GM12801 (cell line): ENCODE data around the gene IL37.

Experiments used
- TF ChIP-seq, protein P1 (sequence below): IDR thresholded peaks from one replicate; pipeline ENCODE4 v1.5.1; 2011; ENCODE audit warnings: control low read depth; ENCODE audit not compliant: insufficient read length; ENCODE audit errors: extremely low read depth

The IL37 gene

DNA sequence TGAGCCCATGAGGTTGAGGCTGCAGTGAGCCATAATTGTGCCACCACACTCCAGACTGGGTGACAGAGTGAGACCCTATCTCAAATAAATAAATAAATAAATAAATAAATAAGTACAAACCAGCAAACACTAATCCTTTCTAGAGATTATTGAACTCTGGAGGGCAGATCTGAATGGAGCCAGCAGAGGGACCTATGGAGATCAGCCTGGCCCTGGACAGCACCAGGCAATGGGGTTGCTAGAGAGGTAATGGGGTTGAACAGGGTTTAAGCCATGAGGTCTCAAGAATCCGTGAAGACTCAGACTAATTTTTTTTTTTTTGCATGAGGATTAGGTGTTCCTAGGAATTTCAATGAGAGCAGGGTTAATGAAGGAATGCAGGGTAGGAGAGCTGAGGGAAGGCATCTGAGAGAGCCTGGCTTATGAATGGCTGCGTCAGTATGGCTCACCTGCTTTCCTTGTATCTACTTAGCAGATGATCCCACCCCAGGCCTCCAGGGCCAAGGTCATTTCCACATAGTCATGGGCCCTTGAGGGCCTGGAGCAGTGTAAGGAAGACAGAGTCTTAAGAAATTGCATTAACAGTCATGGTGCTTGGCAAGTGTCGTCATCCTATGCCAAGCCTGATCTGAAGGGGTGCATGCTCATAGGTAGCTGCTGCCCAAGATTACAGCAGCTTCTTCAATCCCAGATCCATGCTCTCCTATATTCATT lies 34.6 kb upstream of the IL37 start:
- TF ChIP-seq, protein P1, sequence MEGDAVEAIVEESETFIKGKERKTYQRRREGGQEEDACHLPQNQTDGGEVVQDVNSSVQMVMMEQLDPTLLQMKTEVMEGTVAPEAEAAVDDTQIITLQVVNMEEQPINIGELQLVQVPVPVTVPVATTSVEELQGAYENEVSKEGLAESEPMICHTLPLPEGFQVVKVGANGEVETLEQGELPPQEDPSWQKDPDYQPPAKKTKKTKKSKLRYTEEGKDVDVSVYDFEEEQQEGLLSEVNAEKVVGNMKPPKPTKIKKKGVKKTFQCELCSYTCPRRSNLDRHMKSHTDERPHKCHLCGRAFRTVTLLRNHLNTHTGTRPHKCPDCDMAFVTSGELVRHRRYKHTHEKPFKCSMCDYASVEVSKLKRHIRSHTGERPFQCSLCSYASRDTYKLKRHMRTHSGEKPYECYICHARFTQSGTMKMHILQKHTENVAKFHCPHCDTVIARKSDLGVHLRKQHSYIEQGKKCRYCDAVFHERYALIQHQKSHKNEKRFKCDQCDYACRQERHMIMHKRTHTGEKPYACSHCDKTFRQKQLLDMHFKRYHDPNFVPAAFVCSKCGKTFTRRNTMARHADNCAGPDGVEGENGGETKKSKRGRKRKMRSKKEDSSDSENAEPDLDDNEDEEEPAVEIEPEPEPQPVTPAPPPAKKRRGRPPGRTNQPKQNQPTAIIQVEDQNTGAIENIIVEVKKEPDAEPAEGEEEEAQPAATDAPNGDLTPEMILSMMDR: no peak

DNA sequence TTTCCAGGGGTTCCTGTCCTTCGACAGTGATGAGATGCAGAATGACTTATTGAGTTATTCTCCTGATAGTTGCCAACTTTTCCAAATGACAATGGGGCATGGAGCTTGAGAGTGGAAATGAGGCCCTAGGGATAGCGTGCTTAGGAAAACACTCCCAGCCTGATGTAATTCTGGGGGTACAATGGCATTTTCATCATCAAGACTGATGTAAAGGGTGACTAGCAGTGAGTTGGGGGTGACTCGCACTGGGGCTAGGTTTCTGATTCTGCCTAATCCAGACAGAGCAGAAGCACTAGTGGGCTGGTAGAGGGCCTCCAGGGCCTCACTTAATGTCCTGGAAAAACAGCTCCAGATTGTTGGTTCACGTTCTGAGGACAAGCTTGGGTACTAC lies 34.0 kb upstream of the IL37 start:
- TF ChIP-seq, protein P1: no peak

DNA sequence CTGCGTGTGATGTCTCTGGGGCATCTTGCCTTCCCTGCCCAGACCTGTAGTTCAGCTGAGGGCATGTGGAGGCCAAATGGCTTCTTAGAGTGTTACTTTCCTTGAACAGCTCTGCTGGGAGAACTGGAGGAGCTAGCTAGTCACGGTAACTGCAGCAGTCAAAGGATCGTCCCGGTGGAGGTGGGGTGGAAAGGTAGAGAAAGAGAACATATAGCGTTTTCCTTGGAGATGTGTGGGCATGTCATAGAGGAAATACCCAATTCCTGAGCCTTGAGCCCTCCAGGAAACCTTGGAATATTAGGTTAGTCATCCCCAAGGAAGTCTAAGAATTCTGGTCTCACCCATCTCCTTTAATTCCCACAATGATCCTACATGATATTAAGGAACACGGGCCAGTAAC lies 33.5 kb upstream of the IL37 start:
- TF ChIP-seq, protein P1: no peak

DNA sequence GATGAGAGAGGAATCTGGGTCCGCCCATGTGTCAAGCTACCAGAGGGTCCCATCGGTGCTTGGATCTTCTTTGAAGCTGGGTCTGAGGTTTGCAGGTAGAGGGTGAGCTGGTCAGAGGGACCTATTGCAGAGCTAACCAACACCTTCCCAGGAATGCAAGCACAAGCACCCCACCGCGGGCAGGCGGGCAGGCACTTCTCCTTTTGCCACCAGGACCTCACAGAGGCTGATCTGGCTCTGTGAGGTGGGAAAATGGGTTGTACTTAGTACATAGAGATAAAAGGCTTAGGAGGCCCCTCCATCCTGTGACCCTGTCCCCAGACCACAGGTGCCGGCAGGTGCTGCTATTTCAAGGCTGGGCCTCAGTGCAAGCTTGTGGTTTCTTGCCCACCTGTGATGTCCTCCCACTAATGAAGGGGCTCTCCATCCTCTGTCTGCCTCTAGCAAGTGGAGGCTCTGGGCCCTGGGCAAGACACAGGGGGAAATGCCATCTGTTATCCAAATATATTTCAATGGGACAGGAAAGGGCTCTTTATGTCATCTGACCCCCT lies 31.4 kb upstream of the IL37 start:
- TF ChIP-seq, protein P1: no peak

DNA sequence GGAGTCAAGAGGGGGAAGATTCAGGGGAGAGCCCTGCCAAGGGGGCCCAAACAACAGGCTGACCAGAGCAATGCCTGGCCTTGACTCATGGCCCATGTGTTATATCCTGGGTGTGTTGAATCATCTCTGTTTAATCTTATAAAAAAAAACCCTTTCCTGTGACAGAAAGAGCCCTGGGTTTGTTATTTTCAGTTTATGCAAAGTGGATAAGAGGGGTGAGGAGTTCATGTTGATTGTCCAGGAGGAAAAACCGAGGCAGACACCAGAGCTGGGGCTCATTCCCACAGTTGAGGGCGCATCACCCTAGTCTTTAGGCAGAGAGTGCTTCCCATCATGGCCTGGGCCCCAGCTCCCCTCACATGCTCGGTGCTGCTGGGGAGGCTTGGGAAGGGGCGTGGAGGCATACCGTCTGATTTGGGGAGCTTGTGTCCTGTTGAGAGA lies 30.9 kb upstream of the IL37 start:
- TF ChIP-seq, protein P1: no peak

DNA sequence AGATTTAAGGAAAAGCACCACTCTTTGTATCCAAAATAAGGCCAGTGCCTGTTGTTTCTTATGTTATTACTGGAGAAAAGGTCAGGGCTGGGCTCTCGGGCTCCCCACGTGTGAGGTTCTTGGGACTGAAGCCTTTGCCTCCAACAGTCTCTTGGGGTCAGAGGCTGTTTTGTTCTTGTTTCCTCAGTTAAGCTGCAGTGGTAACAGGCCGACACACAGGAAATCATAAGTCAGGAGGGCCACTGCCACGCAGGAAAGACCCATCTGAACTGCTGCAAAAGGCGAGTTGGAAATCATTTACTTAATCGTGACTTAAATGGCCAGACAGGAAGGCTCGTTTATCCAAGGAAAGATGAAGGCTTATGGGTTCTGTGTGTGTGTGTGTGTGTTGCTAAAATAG lies 30.3 kb upstream of the IL37 start:
- TF ChIP-seq, protein P1: no peak

DNA sequence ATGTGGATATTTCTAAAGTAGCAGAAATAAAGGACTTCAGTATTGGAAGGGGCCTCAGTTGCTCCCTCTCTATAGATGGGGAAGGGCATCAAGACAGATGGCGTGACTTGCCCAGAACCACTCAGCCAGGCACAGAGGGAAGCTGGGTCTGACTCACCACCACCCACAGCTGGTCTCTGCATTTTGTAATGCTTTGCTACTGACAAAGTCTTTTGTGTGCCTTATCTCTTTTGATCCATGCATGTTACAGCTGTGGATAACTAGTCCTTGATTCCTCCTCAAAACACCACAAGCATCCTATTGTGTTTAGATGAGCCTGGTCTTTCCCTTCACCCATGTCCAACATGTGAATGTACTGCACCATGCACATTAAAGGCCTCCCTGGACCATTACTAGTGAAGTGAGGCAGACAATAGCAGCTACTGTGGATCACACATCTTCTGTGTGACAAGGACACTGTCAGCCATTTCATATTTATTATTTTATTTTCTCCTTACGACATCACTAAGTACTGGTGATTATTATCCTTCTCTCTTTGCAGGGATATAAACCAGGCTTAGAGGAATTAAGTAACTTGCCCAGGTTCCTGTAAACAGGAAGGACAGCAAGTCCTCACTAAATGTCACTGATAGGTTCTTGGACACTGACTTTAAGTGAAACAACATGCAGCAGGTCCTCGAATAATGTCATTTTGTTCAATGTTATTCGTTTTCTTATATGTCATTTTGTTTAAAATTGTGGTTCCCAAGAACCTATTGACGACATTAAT lies 29.6 kb upstream of the IL37 start:
- TF ChIP-seq, protein P1: no peak
